COLO668 (cell line): Measurements from ENCODE around the gene RSRC1.

Experiments used
- DNase-seq: peaks from one replicate; lab custom pipeline; 2025; ENCODE audit not compliant: unreplicated experiment; lab: John Stamatoyannopoulos, UW

RSRC1 gene

GRCh38 chr3:158570999-158571702 lies 461.3 kb downstream of the RSRC1 start, which contains the start of gene MLF1:
Gene MLF1 (plus strand): TSS chr3:158571194. CDS start chr3:158571301, 107 bp downstream.
- peak; percentile 93 for DNase-seq

- no peak for DNase-seq
Observed at GRCh38 chr3:158571969-158572765, 462.3 kb downstream of the RSRC1 start.

GRCh38 chr3:158572766-158573060 lies 462.8 kb downstream of the RSRC1 start:
- DNase-seq: no peak

GRCh38 chr3:158573714-158574113 lies 463.8 kb downstream of the RSRC1 start:
- no peak for DNase-seq

- DNase-seq: no peak
Observed at GRCh38 chr3:158574646-158575045, 464.8 kb downstream of the RSRC1 start.

GRCh38 chr3:158590223-158590622 lies 480.3 kb downstream of the RSRC1 start:
- no peak for DNase-seq
